Spleen (tissue), 11 donors: Measurements from ENCODE around the gene DNAJC18. TPM values are rescaled to one million over a fixed set of nuclear protein-coding genes. Genes with fewer than 3 reads are reported as not detected.

ENCODE experiments used
- DNase-seq: peaks from one replicate; pipeline ENCODE4 v3.0.0-alpha.2; 2020
- H3K27ac ChIP-seq, 8 donors: fragments of 200-600 bp; sonication (generic) in 7 of 8; 1 replicate in 4 of 8; 2 replicates in 4 of 8; pipeline versions ENCODE4 v1.5.0 to v1.8.0; 2016 to 2021; ENCODE audit warnings: inconsistent platforms in 4 of 8, mild to moderate bottlenecking in 4 of 8, moderate library complexity in 1 of 8
- H3K27me3 ChIP-seq, 7 donors: fragments of 200-600 bp; sonication (generic) in 6 of 7; replicated peaks in 1 of 7; 1 replicate in 4 of 7; 2 replicates in 3 of 7; pipeline versions ENCODE4 v1.5.0 to v1.8.0; 2016 to 2021; ENCODE audit warnings: inconsistent platforms in 3 of 7, mild to moderate bottlenecking in 1 of 7
- H3K36me3 ChIP-seq, 6 donors: fragments of 200-600 bp; sonication (generic) in 5 of 6; 1 replicate in 4 of 6; 2 replicates in 2 of 6; pipeline versions ENCODE4 v1.5.0 to v1.8.0; 2016 to 2021; ENCODE audit warnings: inconsistent platforms in 2 of 6
- H3K4me1 ChIP-seq, 6 donors: fragments of 200-600 bp; sonication (generic) in 5 of 6; 1 replicate in 3 of 6; 2 replicates in 3 of 6; pipeline versions ENCODE4 v1.5.0 to v1.8.0; 2016 to 2021; ENCODE audit warnings: inconsistent platforms in 3 of 6
- H3K4me3 ChIP-seq, 8 donors: fragments of 200-600 bp; sonication (generic) in 7 of 8; 1 replicate in 4 of 8; 2 replicates in 4 of 8; pipeline versions ENCODE4 v1.5.0 to v1.8.0; 2016 to 2021; ENCODE audit warnings: inconsistent platforms in 4 of 8, mild to moderate bottlenecking in 4 of 8, moderate library complexity in 2 of 8
- H3K9me3 ChIP-seq, 8 donors: fragments of 200-600 bp; sonication (generic) in 7 of 8; 1 replicate in 4 of 8; 2 replicates in 4 of 8; pipeline versions ENCODE4 v1.5.0 to v1.8.0; 2016 to 2021; ENCODE audit warnings: inconsistent platforms in 4 of 8
- POLR2A ChIP-seq, 3 donors: fragments of 450-650 bp; IDR thresholded peaks; one replicate each; pipeline ENCODE4 v1.5.1; 2017; ENCODE audit warnings: antibody characterized with exemption in 3 of 3, mild to moderate bottlenecking in 1 of 3
- POLR2AphosphoS5 ChIP-seq, 3 donors: sonication (generic); formaldehyde crosslinking; IDR thresholded peaks; one replicate each; pipeline ENCODE4 v1.5.1; 2017; ENCODE audit warnings: antibody characterized with exemption in 3 of 3
- WGBS, 5 donors: extraction: QIAGEN DNeasy Blood & Tissue Kit in 3 of 5; methylation state at CpG; one replicate each; pipeline versions ENCODE4 v1.1.5 to v1.1.7; 2013 to 2018; 5-methylcytosine and 5-hydroxymethylcytosine counted together
- intact Hi-C: fragments of 100-400 bp; cut with DNase I; formaldehyde crosslinking; loops from one replicate; pipeline ENCODE4 v1.15.0; 2023; ENCODE audit warnings: low total_unique reads
- polyA plus RNA-seq, 3 donors: library from polyadenylated mRNA; stranded (reverse); fragments of 200-250 nt; gene quantifications; one replicate each; pipeline ENCODE4 v1.2.1, GENCODE V29; 2013
- total RNA-seq, 7 donors: library from RNA; depleted of rRNA in 3 of 7; stranded (reverse); fragments of >200 nt in 3 of 7; fragmentation: NEBNext Ultra II Directional in 4 of 7; extraction: Animal tissue kit (Norgen Biotek cat#: 25700) in 4 of 7; gene quantifications; one replicate each; pipeline versions ENCODE4 v1.1.0 to v1.2.1, GENCODE V29; 2016 to 2021
- TF ChIP-seq, protein P1 (sequence below), 11 experiments: fragments of 200-600 bp in 7 of 11; fragments of 450-650 bp in 4 of 11; sonication (generic) in 4 of 11; IDR thresholded peaks in 8 of 11; conservative IDR thresholded peaks in 3 of 11; 1 replicate in 7 of 11; 2 replicates in 4 of 11; pipeline versions ENCODE4 v1.4.0 to v1.8.0; 2016 to 2021; ENCODE audit warnings: antibody characterized with exemption in 11 of 11, inconsistent platforms in 4 of 11, mild to moderate bottlenecking in 1 of 11
- donor health status: healthy with polysubstance abuse.
- donor health status: DM: no; HTN: no; CAD: no; lungs with moderate emphysema.
- donor health status: DM: no; HTN: no; CAD: no.
- donor health status: Bipolar disorder and iron deficiency.
- donor health status: healthy.
- donor health status: DM: no; HTN: no; CAD: no.
- donor health status: DM: yes; HTN: yes; CAD: no.

Gene DNAJC18
- total and polyA plus RNA-seq, 10 donors: 1.3 to 10.8 (median 7.1) TPM

GRCh38 chr5:139473105-139473504 is 33.8 kb upstream of the DNAJC18 start:
- Histone ChIP-seq H3K27ac (peak overlapping the region; percentile 40 to 84 (median 71)), H3K4me1 (peaks cover 20 to 100% (median 66%) of the 10 kb centered on the region in 6 donors), H3K36me3 (peaks cover 0 to 37% (median 25%) of the 10 kb centered on the region in 6 donors), H3K4me3 (no peak overlapping the region), H3K27me3 (no peaks in the 10 kb centered on the region), H3K9me3 (no peaks in the 10 kb centered on the region)
- WGBS, 5 donors: 60 to 81% (median 65%) methylated on average over 6 to 8 of the region's 8 CpGs
- no peak for DNase-seq
- TF ChIP-seq POLR2AphosphoS5 (IDR thresholded peaks at IDR 0.05) (peak in 1 of 3 donors; percentile 27), POLR2A (IDR thresholded peaks at IDR 0.05) (no peak)
- TF ChIP-seq, protein P1, sequence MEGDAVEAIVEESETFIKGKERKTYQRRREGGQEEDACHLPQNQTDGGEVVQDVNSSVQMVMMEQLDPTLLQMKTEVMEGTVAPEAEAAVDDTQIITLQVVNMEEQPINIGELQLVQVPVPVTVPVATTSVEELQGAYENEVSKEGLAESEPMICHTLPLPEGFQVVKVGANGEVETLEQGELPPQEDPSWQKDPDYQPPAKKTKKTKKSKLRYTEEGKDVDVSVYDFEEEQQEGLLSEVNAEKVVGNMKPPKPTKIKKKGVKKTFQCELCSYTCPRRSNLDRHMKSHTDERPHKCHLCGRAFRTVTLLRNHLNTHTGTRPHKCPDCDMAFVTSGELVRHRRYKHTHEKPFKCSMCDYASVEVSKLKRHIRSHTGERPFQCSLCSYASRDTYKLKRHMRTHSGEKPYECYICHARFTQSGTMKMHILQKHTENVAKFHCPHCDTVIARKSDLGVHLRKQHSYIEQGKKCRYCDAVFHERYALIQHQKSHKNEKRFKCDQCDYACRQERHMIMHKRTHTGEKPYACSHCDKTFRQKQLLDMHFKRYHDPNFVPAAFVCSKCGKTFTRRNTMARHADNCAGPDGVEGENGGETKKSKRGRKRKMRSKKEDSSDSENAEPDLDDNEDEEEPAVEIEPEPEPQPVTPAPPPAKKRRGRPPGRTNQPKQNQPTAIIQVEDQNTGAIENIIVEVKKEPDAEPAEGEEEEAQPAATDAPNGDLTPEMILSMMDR (IDR thresholded peaks at IDR 0.05 in 8 of 11, conservative IDR thresholded peaks at IDR 0.05 in 3 of 11): no peak
- intact Hi-C loops: no loop called here

GRCh38 chr5:139472386-139473030 is 33.2 kb upstream of the DNAJC18 start:
- Histone ChIP-seq H3K27ac (peak overlapping the region; percentile 40 to 84 (median 71)), H3K27me3 (no peaks in the 10 kb centered on the region), H3K9me3 (no peaks in the 10 kb centered on the region), H3K36me3 (peaks cover 0 to 31% (median 19%) of the 10 kb centered on the region in 6 donors), H3K4me1 (peaks cover 20 to 96% (median 63%) of the 10 kb centered on the region in 6 donors), H3K4me3 (no peak overlapping the region)
- WGBS, 5 donors: 71 to 84% (median 79%) methylated on average over 14 to 15 of the region's 15 CpGs
- no peak for DNase-seq
- intact Hi-C loops: no loop called here
- peak in 1 of 3 donors; percentile 62 for TF ChIP-seq POLR2AphosphoS5 (IDR thresholded peaks at IDR 0.05)
- TF ChIP-seq POLR2A (IDR thresholded peaks at IDR 0.05): no peak
- TF ChIP-seq, protein P1 (IDR thresholded peaks at IDR 0.05 in 8 of 11, conservative IDR thresholded peaks at IDR 0.05 in 3 of 11): no peak

GRCh38 chr5:139470821-139471300 is 31.5 kb upstream of the DNAJC18 start, which contains the start of gene SMIM33:
TSS of gene SMIM33 (plus strand) at chr5:139471004. CDS start at chr5:139471122, 118 bp downstream.
- no peaks in the 10 kb centered on the region for H3K9me3 ChIP-seq
- H3K4me3 ChIP-seq: peak within 1 kb of the TSS in 5 of 8 donors; percentile 4 to 56 (median 15)
- H3K27me3 ChIP-seq: no peaks in the 10 kb centered on the region
- peaks cover 18 to 80% (median 53%) of the 10 kb centered on the region in 6 donors for H3K4me1 ChIP-seq
- WGBS, 5 donors: 22 to 36% (median 26%) methylated on average over 4 to 9 of the region's 9 CpGs
- peaks cover 0 to 14% (median 4%) of the 10 kb centered on the region in 6 donors for H3K36me3 ChIP-seq
- peak; percentile 85 for DNase-seq
- TF ChIP-seq POLR2A (IDR thresholded peaks at IDR 0.05): no peak
- TF ChIP-seq POLR2AphosphoS5 (IDR thresholded peaks at IDR 0.05): peak in 1 of 3 donors; percentile 61
- peak within 1 kb of the TSS in 5 of 8 donors; percentile 38 to 76 (median 49) for H3K27ac ChIP-seq
- intact Hi-C loops: no loop called here

- no peak for TF ChIP-seq POLR2AphosphoS5 (IDR thresholded peaks at IDR 0.05)
- no peak for TF ChIP-seq POLR2A (IDR thresholded peaks at IDR 0.05)
- TF ChIP-seq, protein P1 (IDR thresholded peaks at IDR 0.05 in 8 of 11, conservative IDR thresholded peaks at IDR 0.05 in 3 of 11): no peak
- no peak for DNase-seq
- H3K4me1 ChIP-seq: peaks cover 6 to 56% (median 32%) of the 10 kb centered on the region in 6 donors
- intact Hi-C loops: no loop called here
- no peaks in the 10 kb centered on the region for H3K9me3 ChIP-seq
- H3K36me3 ChIP-seq: no peaks in the 10 kb centered on the region
- 46 to 76% (median 67%) methylated on average over 8 of the region's 8 CpGs for WGBS, 5 donors
- no peak overlapping the region for H3K4me3 ChIP-seq
- peak overlapping the region in 4 of 8 donors; percentile 35 to 59 (median 52) for H3K27ac ChIP-seq
- no peaks in the 10 kb centered on the region for H3K27me3 ChIP-seq
These were observed 29.2 kb upstream of the DNAJC18 start for GRCh38 chr5:139468421-139468931.
